GM18505 (cell line): ENCODE results near the gene CXCL6.

Experiments used
- ATAC-seq: cut with Tn5 transposase; IDR thresholded peaks from one replicate; pipeline ENCODE4 v1.9.1; 2021; ENCODE audit not compliant: unreplicated experiment
- POLR2A ChIP-seq: IDR thresholded peaks from 4 replicates; pipeline ENCODE4 v1.6.1; 2011; ENCODE audit warnings: borderline replicate concordance; ENCODE audit not compliant: insufficient read depth, insufficient read length; ENCODE audit errors: extremely low read depth

The CXCL6 gene

DNA sequence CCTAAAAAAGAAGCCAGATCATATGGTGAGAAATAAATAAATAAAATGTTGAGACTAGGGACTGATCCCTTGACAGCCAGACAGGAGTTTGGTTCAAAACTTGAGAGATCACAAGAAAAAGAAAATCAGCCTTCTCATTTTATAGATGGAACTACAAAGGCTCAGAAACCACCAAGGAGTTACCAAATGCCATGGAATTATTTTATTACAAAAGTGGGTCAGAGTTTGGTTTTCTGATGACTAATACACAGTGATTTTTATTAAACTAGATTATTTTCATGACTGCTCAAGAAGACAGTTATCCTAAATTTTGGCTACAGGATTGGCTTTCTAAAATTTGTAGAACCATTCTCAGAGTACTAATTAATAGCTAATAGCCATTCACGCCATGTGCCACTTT is 38.9 kb downstream of the CXCL6 start:
- ATAC-seq = no peak
- TF ChIP-seq POLR2A = no peak

DNA sequence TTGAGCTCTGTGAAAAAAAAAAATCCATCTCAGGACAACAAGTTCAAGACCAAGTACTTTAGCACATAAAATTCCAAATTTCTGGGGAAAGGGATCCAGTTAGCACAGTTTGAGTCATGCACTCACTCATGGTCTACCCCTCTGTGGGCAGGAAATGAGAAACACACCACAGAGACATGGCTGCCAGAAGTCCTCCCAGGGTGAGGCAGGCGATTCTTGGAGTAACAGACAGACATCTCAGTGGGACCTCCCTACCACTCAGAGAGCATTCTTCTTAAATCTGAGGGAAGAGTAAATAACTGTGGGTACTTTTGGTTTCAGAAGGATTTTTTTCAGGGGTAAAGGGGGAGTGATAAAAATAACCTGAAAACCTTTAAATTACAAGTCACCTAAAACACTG is 46.8 kb downstream of the CXCL6 start:
- ATAC-seq = no peak
- TF ChIP-seq POLR2A = no peak

DNA sequence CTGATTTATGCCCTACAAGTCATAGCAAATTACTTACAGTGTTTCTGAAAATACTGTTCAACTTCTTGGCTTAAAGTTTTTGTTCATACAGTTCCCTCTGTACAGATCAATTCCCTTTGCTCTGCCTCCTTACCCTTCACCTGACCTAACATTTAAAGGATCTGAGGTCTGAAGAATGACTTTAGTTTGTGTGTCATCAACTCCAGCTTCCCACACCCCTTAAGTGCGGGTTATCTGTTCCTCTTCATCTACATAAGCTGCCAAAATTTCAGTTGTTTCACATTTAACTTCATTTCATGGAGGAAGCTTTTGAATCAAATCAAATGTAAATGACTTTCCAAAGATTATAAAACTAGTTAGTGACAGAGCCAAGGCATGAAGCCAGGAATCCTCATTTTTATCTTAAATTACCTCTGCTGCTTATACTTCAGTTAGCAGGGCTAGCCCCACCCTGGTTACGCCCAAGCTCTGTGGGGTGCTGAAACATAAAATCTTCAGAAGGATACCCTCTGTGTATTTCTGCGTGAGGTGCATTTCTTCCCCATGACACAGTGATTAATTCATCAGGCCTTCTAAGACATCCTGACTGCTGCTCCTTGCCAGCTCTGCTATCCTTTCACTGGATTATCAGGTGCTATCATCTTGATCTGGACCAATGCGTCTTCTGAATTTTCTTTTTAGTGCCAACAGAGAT is 49.2 kb downstream of the CXCL6 start:
- TF ChIP-seq POLR2A = no peak
- ATAC-seq = no peak
